GM18511 (cell line): Measurements from ENCODE around the gene CAPN12.
A peak's percentile ranks its signal among the peaks of the same experiment; 100 is the strongest.
"Not testable (repeated sequence)": the region's sequence is repeated elsewhere in the genome, so short reads cannot be mapped to it uniquely, and the experiment has no call there.

Experiments
- ATAC-seq: cut with Tn5 transposase; IDR thresholded peaks from one replicate; pipeline ENCODE4 v1.9.1; 2021; ENCODE audit warnings: mild to moderate bottlenecking, moderate library complexity; ENCODE audit not compliant: unreplicated experiment

The CAPN12 gene, protein sequence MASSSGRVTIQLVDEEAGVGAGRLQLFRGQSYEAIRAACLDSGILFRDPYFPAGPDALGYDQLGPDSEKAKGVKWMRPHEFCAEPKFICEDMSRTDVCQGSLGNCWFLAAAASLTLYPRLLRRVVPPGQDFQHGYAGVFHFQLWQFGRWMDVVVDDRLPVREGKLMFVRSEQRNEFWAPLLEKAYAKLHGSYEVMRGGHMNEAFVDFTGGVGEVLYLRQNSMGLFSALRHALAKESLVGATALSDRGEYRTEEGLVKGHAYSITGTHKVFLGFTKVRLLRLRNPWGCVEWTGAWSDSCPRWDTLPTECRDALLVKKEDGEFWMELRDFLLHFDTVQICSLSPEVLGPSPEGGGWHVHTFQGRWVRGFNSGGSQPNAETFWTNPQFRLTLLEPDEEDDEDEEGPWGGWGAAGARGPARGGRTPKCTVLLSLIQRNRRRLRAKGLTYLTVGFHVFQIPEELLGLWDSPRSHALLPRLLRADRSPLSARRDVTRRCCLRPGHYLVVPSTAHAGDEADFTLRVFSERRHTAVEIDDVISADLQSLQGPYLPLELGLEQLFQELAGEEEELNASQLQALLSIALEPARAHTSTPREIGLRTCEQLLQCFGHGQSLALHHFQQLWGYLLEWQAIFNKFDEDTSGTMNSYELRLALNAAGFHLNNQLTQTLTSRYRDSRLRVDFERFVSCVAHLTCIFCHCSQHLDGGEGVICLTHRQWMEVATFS

GRCh38 chr19:38744298-38744681 lies at the start of gene CAPN12:
CAPN12 (minus strand) TSS chr19:38744474; CDS start chr19:38744165, 309 bp downstream.
- ATAC-seq: no peak

DNA sequence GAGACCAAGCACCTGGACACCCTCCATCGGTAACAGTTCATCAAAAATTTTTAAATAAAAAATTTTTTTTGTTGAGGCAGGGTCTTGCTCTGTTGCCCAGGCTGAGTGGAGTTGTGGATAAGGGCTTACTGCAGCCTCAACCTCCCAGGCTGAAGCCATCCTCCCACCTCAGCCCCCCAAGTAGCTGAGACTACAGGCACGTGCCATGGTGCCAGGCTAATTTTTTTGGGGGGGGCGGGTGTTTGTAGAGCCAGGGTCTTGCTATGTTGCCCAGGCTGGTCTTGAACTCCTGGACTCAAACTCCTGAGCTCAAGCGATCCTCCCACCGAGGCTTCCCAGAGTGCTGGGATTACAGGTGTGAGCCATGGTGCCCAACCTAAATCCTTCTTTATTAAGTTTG lies 49.4 kb upstream of the CAPN12 start:
- no peak for ATAC-seq

DNA sequence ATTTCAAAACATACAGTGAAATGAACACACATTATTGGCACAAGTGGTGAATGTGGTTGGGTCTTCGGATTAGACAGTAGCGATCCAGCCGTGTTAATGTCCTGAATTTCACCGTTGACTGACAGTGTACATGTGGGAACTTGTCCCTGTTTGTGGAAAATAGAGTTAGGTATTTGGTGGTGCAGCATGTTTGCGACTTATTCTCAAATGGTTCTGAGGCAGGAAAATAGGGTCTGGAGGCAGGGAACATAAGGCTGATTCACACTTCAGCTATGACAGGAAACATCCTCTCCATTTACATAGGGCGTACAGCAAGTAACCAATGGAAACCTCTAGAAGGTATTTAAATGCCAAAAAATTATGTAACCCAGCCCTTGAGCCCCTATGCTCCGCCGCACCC lies 48.9 kb upstream of the CAPN12 start:
- ATAC-seq: no peak

- ATAC-seq: no peak
These were observed 48.2 kb upstream of the CAPN12 start for GRCh38 chr19:38792250-38793111.

DNA sequence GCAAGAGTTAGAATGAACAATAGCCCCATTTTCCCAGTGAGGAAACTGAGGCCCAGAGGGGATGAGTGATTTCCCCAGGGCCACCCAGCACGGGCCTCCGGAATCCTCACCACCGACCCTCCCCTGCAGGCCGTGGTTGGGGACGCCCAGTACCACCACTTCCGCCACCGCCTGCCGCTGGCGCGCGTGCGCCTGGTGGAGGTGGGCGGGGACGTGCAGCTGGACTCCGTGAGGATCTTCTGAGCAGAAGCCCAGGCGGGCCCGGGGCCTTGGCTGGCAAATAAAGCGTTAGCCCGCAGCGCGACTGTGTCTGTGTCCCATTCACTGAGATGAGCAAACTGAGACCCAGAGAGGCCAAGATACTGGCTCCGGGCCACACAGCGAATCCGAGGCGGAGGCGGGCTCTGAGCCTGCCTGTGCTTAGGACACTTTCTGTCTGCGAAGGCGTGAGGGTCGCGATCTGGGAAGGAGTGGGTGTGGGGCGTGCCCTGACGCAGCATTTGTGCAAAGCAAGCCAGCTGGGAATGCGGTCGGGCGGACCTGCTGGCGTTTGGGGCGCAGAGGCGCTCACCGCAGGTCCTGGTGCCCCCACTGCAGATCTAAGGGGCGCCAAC lies 47.3 kb upstream of the CAPN12 start:
- peak; percentile 61 for ATAC-seq

DNA sequence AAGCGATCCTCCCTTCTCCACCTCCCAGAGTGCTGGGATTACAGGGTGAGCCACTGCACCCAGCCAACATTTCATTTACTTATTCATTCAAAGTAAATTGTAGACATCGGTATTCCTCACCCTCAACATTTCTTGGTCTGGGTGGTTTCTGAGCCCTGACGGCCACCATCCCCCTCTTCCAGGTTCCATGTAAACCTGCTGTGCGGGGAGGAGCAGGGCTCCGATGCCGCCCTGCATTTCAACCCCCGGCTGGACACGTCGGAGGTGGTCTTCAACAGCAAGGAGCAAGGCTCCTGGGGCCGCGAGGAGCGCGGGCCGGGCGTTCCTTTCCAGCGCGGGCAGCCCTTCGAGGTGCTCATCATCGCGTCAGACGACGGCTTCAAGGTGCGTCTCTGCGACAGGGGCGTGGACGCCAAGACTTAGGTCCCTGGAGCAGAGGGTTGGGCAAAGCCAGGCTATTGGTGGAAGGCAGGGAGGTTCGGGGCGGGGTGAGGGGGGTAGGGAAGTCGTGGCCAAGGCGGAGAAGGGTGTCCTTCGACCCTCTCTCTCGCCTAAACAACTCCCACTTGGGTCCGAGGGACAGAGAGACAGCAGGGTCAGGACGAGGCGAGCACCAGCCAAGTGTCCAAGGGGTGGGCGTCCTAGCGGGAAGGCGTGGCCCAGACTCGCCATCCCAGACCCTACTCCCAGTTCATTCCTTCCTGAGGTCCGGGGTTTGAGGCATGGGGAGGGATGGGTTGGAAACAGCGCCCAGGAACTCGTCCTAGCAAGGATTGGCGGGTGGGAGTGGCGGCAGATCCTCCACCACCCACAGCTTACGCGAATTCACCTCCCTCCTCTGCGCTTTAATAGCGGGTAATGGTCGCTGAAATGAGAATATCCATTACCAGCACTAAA lies 46.5 kb upstream of the CAPN12 start:
- not testable (repeated sequence) for ATAC-seq

DNA sequence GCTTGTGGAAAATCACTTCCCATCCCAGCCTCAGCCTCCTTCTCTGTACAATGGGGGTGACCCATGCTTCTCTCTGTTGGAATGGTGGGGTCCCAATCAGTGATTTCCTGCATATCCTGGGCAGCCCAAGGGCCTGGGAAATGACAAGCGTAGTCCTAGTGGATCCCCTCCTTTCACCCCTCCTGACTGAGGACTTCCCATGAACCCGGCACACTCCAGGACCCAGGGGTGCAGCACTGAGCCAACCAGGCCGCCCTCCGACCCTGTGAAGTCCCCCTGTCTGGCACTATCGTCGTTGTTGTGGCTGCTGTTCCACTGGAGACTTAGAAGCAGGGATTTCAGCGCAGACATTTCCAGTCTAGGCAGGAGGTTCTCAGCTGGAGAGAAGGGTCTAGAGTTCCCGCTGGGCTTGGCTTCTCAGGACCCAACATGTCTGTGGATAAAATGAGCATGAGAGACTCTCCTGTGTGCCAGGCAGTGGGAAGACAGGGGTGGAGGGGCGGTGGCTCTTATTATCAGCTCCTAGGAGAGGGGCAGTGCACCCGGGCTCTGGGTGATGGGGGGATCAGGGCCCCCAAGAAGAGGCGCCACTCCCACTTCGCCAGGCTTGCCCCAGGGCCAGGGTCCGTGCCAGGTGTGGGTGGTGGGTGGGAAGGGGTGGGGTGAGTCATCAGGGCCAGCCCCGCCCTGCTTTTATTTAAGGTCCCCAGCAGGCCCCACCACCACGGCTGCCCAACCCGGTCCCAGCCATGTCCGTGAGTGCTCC lies 44.4 kb upstream of the CAPN12 start, which contains the start of gene LGALS7B:
LGALS7B (plus strand) TSS at position 723 of the 766 bp plus-strand sequence; CDS start at position 750, 27 bp downstream.
- no peak for ATAC-seq

DNA sequence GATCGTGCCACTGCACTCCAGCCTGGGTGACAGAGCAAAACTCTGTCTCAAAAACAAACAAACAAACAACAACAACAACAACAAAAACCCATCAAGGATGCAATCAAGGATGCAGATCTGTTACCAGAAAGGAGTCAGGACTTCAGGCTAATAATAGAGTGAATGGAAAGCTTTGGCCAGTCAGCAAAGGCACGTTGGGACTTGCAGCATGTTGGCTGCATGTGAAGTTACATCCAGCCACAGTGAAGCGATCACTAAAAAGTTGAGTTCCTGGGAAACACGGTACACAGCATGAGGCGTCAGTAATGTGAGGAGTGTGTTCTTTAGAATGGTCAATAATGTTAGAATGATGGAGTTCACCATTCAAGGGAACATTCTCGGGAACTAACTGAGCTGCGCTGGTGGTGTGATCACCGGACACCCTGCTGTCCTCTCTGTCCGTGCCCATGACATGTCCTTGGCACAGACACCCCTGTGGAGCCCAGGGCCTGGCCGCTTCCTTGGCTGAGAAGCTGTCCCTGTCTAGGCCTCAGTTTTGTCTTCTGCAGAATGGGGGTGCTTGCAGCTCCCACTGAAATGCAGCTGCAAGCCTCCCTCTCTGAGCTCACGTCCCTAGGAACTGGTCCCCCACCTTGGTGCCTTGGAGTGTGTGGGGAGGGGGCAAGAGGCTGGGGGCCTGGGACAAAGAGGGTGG lies 42.4 kb upstream of the CAPN12 start:
- no peak for ATAC-seq

DNA sequence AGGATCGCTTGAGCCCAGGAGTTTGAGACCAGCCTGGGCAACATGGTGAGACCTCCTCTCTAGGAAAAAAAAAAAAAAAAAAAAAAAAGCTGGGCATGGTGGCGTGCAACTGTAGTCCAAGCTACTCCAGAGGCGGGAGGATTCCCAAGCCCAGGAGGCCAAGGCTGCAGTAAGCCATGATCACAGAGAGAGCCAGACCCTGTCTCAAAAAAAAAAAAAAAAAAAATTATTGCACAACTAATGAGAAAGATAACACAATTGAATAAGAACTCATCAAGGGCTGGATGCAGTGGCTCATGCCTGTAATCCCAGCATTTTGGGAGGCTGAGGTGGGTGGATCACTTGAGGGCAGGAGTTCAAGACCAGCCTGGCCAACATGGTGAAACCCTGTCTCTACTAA lies 41.8 kb upstream of the CAPN12 start:
- ATAC-seq: not testable (repeated sequence)

DNA sequence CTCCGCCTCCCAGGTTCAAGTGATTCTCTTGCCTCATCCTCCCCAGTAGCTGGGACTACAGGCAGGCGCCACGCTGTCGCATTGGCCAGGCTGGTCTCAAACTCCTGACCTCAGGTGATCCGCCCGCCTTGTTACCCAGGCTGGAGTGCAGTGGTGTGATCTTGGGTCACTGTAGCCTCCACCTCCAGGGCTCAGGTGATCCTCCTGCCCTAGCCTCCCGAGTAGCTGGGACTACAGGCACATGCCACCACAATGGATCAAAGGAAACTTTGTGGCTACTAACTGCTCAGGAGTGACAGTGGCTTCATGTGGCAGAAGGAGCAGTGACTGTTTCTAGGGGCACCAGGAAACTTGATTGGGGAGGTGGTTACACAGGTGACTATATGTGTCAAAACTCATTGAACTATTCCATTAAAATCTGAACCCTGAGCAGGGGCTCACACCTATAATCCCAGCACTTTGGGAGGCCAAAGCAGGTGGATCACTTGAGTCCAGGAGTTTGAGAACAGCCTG lies 41.0 kb upstream of the CAPN12 start:
- no peak for ATAC-seq

GRCh38 chr19:38784224-38784623 lies 40.0 kb upstream of the CAPN12 start:
- ATAC-seq: no peak

- ATAC-seq: not testable (repeated sequence)
These were observed 37.9 kb upstream of the CAPN12 start for GRCh38 chr19:38782212-38782611.

GRCh38 chr19:38781058-38781457 lies 36.8 kb upstream of the CAPN12 start:
- ATAC-seq: no peak

GRCh38 chr19:38780443-38780842 lies 36.2 kb upstream of the CAPN12 start:
- no peak for ATAC-seq

DNA sequence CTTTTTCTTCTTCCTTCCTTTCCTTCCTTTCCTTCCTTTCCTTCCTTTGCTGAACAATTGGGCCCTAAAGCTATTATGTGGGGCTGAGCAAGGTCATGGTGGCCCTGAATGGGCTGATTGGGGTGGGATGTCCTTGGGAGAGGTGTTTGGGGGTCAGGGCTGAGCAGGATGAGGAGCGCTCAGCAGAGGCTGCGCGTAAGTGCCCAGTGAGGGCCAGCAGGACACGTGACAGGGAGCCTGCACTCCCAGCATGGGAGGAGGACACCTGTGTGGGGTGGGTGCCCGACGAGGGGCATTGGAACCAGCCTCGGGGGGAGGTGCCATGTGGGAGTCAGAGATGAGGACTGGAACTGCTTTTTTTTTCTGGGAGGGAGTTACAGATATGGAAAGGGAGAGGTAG lies 34.5 kb upstream of the CAPN12 start:
- no peak for ATAC-seq

DNA sequence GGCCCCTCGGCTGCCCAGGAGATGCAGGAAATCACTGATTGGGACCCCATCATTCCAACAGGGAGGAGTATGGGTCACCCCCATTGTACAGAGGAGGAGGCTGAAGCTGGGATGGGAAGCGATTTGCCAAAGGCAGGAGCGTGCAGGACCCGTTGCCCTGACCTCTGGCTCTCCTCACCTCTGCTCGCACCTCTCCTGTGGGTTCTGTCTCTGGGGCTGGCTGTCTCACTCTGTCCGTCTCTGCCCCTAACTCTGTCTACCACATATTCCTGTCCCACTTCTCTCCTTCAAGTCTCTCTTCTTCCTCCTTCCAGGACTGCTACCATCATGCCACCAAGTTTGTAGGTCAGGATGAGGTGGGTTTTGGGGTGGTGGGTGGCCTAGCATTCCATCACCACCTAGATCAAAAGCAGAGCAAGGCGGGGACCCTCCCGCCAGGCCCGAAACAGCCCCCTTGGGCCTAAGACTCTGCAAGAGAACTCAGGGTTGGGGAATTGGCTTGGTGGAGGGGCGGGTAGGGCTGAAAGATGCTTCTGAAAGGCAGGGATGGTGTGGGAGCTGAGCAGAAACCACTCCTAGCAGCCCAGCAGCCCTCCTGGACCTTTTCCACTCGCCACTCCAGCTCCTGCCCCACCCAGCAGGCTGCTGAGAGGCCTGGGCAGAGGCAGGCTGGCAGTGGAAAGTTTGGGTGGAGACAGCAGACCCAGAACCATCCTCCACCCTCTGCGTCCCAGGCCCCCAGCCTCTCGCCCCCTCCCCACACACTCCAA lies 30.1 kb upstream of the CAPN12 start:
- no peak for ATAC-seq

GRCh38 chr19:38773469-38774177 lies 29.3 kb upstream of the CAPN12 start, which contains the start of gene LGALS7:
LGALS7 (minus strand) TSS chr19:38773517; CDS start chr19:38773492, 25 bp downstream.
- no peak for ATAC-seq
